Measurements from ENCODE around the gene OCA2. TPM values are rescaled to one million over a fixed set of nuclear protein-coding genes. Genes with fewer than 3 reads are reported as not detected.

The OCA2 gene
- total and polyA plus RNA-seq, 2 of the 4 experiments (the other 2 are of a cell fraction), result under 0.01 to 0.03 TPM

- H3K9ac ChIP-seq (ENCODE audit: low read depth, low read length), result no peak overlapping the region
- H2AFZ ChIP-seq (replicated peaks; ENCODE audit: low read length, poor library complexity), result no peak overlapping the region
- no CpG with 5 or more reads among the region's 19 CpGs for WGBS, 2 experiments (ENCODE audit: extremely low coverage in 2 of 2, insufficient read length in 1 of 2)
- H4K5ac ChIP-seq (ENCODE audit: low read depth, low read length), result no peak overlapping the region
- H3K23ac ChIP-seq (ENCODE audit: low read depth, low read length), result no peak overlapping the region
- H3K27ac ChIP-seq (ENCODE audit: insufficient read depth, low read length), result no peak overlapping the region
- in situ Hi-C loops (cut with MboI; ENCODE audit: low sequenced_read_pairs) (no loop called here), intact Hi-C loops (cut with micrococcal nuclease) (no loop called here), dilution Hi-C loops (cut with HindIII; ENCODE audit: low sequenced_read_pairs, unreplicated experiment) (no loop called here)
- H3K27me3 ChIP-seq (ENCODE audit: control insufficient read depth, insufficient read depth, low read length), result no peaks in the 10 kb centered on the region
- TF ChIP-seq ELK1 (IDR thresholded peaks at IDR 0.05; ENCODE audit: borderline replicate concordance, low read depth, low read length), result no peak
- TF ChIP-seq USF2 (IDR thresholded peaks at IDR 0.05; ENCODE audit: low read depth, low read length), result no peak
- TF ChIP-seq BHLHE40 (IDR thresholded peaks at IDR 0.05; ENCODE audit: low read depth, low read length), result no peak
- TF ChIP-seq MAFK (IDR thresholded peaks at IDR 0.05; ENCODE audit: low read depth, low read length), result no peak
- no peak for TF ChIP-seq SMC3 (IDR thresholded peaks at IDR 0.05; ENCODE audit: low read depth, low read length)
- no peak for TF ChIP-seq MAZ (IDR thresholded peaks at IDR 0.05; ENCODE audit: borderline replicate concordance, low read depth, low read length)
- TF ChIP-seq CHD1 (IDR thresholded peaks at IDR 0.05; ENCODE audit: low read depth, low read length), result no peak
- no peak for TF ChIP-seq FOS (IDR thresholded peaks at IDR 0.05; ENCODE audit: low read depth, low read length)
- TF ChIP-seq MXI1 (IDR thresholded peaks at IDR 0.05; ENCODE audit: borderline replicate concordance, low read depth, low read length), result no peak
- TF ChIP-seq CEBPB (IDR thresholded peaks at IDR 0.05; ENCODE audit: low read depth, low read length), result no peak
- TF ChIP-seq NFE2L2 (IDR thresholded peaks at IDR 0.05; ENCODE audit: low read depth, low read length), result no peak
- TF ChIP-seq RAD21 (IDR thresholded peaks at IDR 0.05; ENCODE audit: low read length), result no peak
- TF ChIP-seq RCOR1 (IDR thresholded peaks at IDR 0.05; ENCODE audit: insufficient replicate concordance, low read length), result no peak
- TF ChIP-seq POLR2A (IDR thresholded peaks at IDR 0.05; ENCODE audit: low read depth, low read length), result no peak
- H4K8ac ChIP-seq (ENCODE audit: low read depth in 2 of 2, low read length in 2 of 2), result no peak overlapping the region
- H3K4me1 ChIP-seq (ENCODE audit: control insufficient read depth, insufficient read depth, low read length), result no peaks in the 10 kb centered on the region
- no peak overlapping the region for H2AK5ac ChIP-seq (ENCODE audit: low read depth, low read length)
- POLR2A ChIA-PET (ENCODE audit: unreplicated experiment), result no interaction called here
- H4K20me1 ChIP-seq (ENCODE audit: insufficient read depth, low read length), result no peaks in the 10 kb centered on the region
- DNase-seq, result no peak
- no TSS peak for BruUV-seq (replicated peaks)
- H2BK15ac ChIP-seq (ENCODE audit: low read depth, low read length), result no peak overlapping the region
- H3K9me3 ChIP-seq (ENCODE audit: control insufficient read depth, insufficient read depth, low read length), result peaks cover 5% of the 10 kb centered on the region
- no peak for ATAC-seq (ENCODE audit: low read depth)
- H3K4me2 ChIP-seq (ENCODE audit: low read depth, low read length), result no peak overlapping the region
- H3K56ac ChIP-seq (ENCODE audit: extremely low read depth, insufficient read depth, low read length), result no peak overlapping the region
- CTCF ChIA-PET, result no interaction called here
- H3K4me3 ChIP-seq (ENCODE audit: insufficient read depth, low read depth, low read length), result no peak overlapping the region
- H3K14ac ChIP-seq (replicated peaks; ENCODE audit: low read depth, low read length), result no peak overlapping the region
- H3K36me3 ChIP-seq (ENCODE audit: control insufficient read depth, insufficient read depth, low read length), result no peaks in the 10 kb centered on the region
- no peak overlapping the region for H3K18ac ChIP-seq (ENCODE audit: low read depth, low read length)
- no peak overlapping the region for H2BK120ac ChIP-seq (ENCODE audit: low read depth, low read length)
- no peaks in the 10 kb centered on the region for H3K9me1 ChIP-seq (ENCODE audit: insufficient read depth, low read length)
- H2AK9ac ChIP-seq (replicated peaks; ENCODE audit: low read depth, low read length, poor library complexity), result no peak overlapping the region
- no peak overlapping the region for H3K4ac ChIP-seq (ENCODE audit: low read depth, low read length)
- H3K79me1 ChIP-seq (ENCODE audit: low read depth in 1 of 2, low read length in 2 of 2), result no peaks in the 10 kb centered on the region
- H2BK5ac ChIP-seq (ENCODE audit: low read depth, low read length, poor library complexity, severe bottlenecking), result no peak overlapping the region
- no peak overlapping the region for H2BK20ac ChIP-seq (ENCODE audit: low read depth, low read length)
- H4K91ac ChIP-seq (ENCODE audit: insufficient read depth, low read depth, low read length), result no peak overlapping the region
Observed at GRCh38 chr15:28019594-28020309, 79.4 kb downstream of the OCA2 start.

Measured in IMR-90 (cell line).